Occipital lobe (tissue), 2 donors: ENCODE results near the gene CORO7. TPM values are rescaled to one million over a fixed set of nuclear protein-coding genes. Genes with fewer than 3 reads are reported as not detected.
A peak's percentile ranks its signal among the peaks of the same experiment; 100 is the strongest.

Source experiments
- DNase-seq: peaks from one replicate; lab custom pipeline; 2025; lab: John Stamatoyannopoulos, UW
- total RNA-seq: library from RNA; depleted of rRNA; stranded (reverse); fragments of >200 nt; gene quantifications from one replicate; pipeline ENCODE4 v1.2.3, GENCODE V29; 2014

Gene CORO7
- total RNA-seq, 1 donor from 2014 or later = 38.8 TPM

- no peak for DNase-seq
Measured at GRCh38 chr16:4426021-4426684, 9.8 kb upstream of the CORO7 start.

GRCh38 chr16:4425378-4426020, 9.1 kb upstream of the CORO7 start, which contains the start of gene DNAJA3:
Gene DNAJA3 (plus strand): TSS chr16:4425868. CDS start chr16:4425882, 14 bp downstream.
- DNase-seq = peak; percentile 90

GRCh38 chr16:4420505-4421105, 4.2 kb upstream of the CORO7 start:
- no peak for DNase-seq

GRCh38 chr16:4419402-4419959, 3.1 kb upstream of the CORO7 start:
- no peak for DNase-seq

GRCh38 chr16:4415538-4416199, 727 bp downstream of the CORO7 start:
- DNase-seq = no peak

- DNase-seq = no peak
Measured at GRCh38 chr16:4414187-4414917, 2.0 kb downstream of the CORO7 start.

GRCh38 chr16:4412854-4413253, 3.5 kb downstream of the CORO7 start:
- no peak for DNase-seq

- DNase-seq = no peak
Measured at GRCh38 chr16:4412159-4412558, 4.2 kb downstream of the CORO7 start.

- DNase-seq = peak; percentile 88
Measured at GRCh38 chr16:4411684-4412083, 4.7 kb downstream of the CORO7 start.

GRCh38 chr16:4410335-4411075, 5.9 kb downstream of the CORO7 start:
- DNase-seq = peak; percentile 54

- no peak for DNase-seq
Measured at GRCh38 chr16:4409081-4409932, 7.1 kb downstream of the CORO7 start.

GRCh38 chr16:4408323-4408690, 8.1 kb downstream of the CORO7 start:
- DNase-seq = no peak

- DNase-seq = no peak
Measured at GRCh38 chr16:4407543-4408322, 8.7 kb downstream of the CORO7 start.

- no peak for DNase-seq
Measured at GRCh38 chr16:4404967-4405696, 11.3 kb downstream of the CORO7 start.

- no peak for DNase-seq
Measured at GRCh38 chr16:4404247-4404966, 12.0 kb downstream of the CORO7 start.

- no peak for DNase-seq
Measured at GRCh38 chr16:4403133-4403949, 13.1 kb downstream of the CORO7 start.
